Neural progenitor cell (in vitro differentiated cells): ENCODE results near the gene ERC2. TPM values are rescaled to one million over a fixed set of nuclear protein-coding genes. Genes with fewer than 3 reads are reported as not detected.

ENCODE experiments used
- DNase-seq: peaks from one replicate; pipeline ENCODE4 v3.0.0-alpha.2; 2016; ENCODE audit warnings: low spot score
- H2AFZ ChIP-seq: fragments of 200-600 bp; sonication (generic); replicated peaks from 2 replicates; pipeline ENCODE4 v1.6.1; 2016; ENCODE audit warnings: antibody characterized with exemption
- H3F3A ChIP-seq: fragments of 200-600 bp; sonication (generic); 2 replicates; pipeline ENCODE4 v1.6.1; 2016; ENCODE audit warnings: antibody characterized with exemption, low read depth
- H3K27ac ChIP-seq: fragments of 200-600 bp; sonication (generic); 2 replicates; pipeline ENCODE4 v1.5.1; 2016; ENCODE audit warnings: mild to moderate bottlenecking
- H3K27me3 ChIP-seq: fragments of 200-600 bp; sonication (generic); 2 replicates; pipeline ENCODE4 v1.6.1; 2016; ENCODE audit warnings: mild to moderate bottlenecking, moderate library complexity
- H3K36me3 ChIP-seq: fragments of 200-600 bp; sonication (generic); 2 replicates; pipeline ENCODE4 v1.5.1; 2016
- H3K4me1 ChIP-seq: fragments of 200-600 bp; sonication (generic); 2 replicates; pipeline ENCODE4 v1.6.1; 2016; ENCODE audit warnings: mixed run types
- H3K4me2 ChIP-seq: fragments of 200-600 bp; sonication (generic); 2 replicates; pipeline ENCODE4 v1.6.1; 2016
- H3K4me3 ChIP-seq: fragments of 200-600 bp; sonication (generic); 2 replicates; pipeline ENCODE4 v1.5.1; 2016
- H3K79me2 ChIP-seq: fragments of 200-600 bp; sonication (generic); 2 replicates; pipeline ENCODE4 v1.6.1; 2016; ENCODE audit warnings: low read depth
- H3K9ac ChIP-seq: fragments of 200-600 bp; sonication (generic); 2 replicates; pipeline ENCODE4 v1.6.1; 2016
- H3K9me3 ChIP-seq: fragments of 200-600 bp; sonication (generic); 2 replicates; pipeline ENCODE4 v1.5.1; 2016; ENCODE audit warnings: low read depth
- H4K20me1 ChIP-seq: fragments of 200-600 bp; sonication (generic); 2 replicates; pipeline ENCODE4 v1.6.1; 2016; ENCODE audit warnings: low read depth
- H3K27ac Mint-ChIP-seq: 3 replicates; pipeline ENCODE4 v1.8.0; 2021; ENCODE audit warnings: mixed read lengths
- H3K27me3 Mint-ChIP-seq: 2 replicates; pipeline ENCODE4 v1.8.0; 2022; ENCODE audit warnings: low read depth, mild to moderate bottlenecking, inconsistent platforms, moderate library complexity, mixed read lengths; ENCODE audit not compliant: insufficient read depth
- H3K36me3 Mint-ChIP-seq: 3 replicates; pipeline ENCODE4 v1.8.0; 2021; ENCODE audit warnings: mixed read lengths
- H3K4me1 Mint-ChIP-seq: 3 replicates; pipeline ENCODE4 v1.8.0; 2021; ENCODE audit warnings: mixed read lengths
- H3K4me3 Mint-ChIP-seq: 3 replicates; pipeline ENCODE4 v1.8.0; 2021; ENCODE audit warnings: mild to moderate bottlenecking, moderate library complexity, mixed read lengths
- H3K9me3 Mint-ChIP-seq: 3 replicates; pipeline ENCODE4 v1.8.0; 2020; ENCODE audit warnings: mixed read lengths
- EZH2 ChIP-seq: fragments of 200-600 bp; sonication (generic); IDR thresholded peaks from 2 replicates; pipeline ENCODE4 v1.6.1; 2017; ENCODE audit warnings: antibody characterized with exemption, mild to moderate bottlenecking, moderate library complexity
- EZH2phosphoT487 ChIP-seq: fragments of 200-600 bp; sonication (generic); IDR thresholded peaks from 2 replicates; pipeline ENCODE4 v1.6.1; 2017; ENCODE audit warnings: antibody characterized with exemption
- total RNA-seq: library from RNA; depleted of rRNA; stranded (reverse); fragments of >200 nt; gene quantifications from 2 replicates; pipeline ENCODE4 v1.2.3, GENCODE V29; 2015; ENCODE audit warnings: low replicate concordance
- TF ChIP-seq, protein P1 (sequence below): fragments of 200-600 bp; sonication (generic); IDR thresholded peaks from 2 replicates; pipeline ENCODE4 v1.5.1; 2017; ENCODE audit warnings: antibody characterized with exemption, mild to moderate bottlenecking

ERC2 gene
- total RNA-seq, 1 donor from 2014 or later, result 24.8 TPM

DNA sequence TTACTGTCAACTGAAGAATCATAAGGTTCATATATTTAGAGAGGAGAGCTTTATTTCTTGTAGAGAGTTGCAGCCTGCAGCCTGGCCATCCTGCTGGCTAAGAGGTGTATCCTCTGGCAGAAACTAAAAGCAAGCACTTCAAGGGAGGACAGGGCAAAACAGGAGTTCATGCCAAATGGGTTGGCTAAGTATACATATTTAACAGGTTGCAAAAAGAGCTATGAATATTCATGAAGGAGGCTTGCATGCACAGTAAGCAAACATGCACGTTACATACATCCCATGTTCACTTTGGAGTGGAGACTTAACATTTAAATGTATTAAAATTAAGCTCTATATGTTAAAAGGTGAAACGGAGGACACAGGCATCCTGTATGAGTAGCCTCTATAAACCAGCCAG is 354.4 kb downstream of the ERC2 start:
- H3K4me2 ChIP-seq, result no peak overlapping the region
- H2AFZ ChIP-seq, result no peak overlapping the region
- no peaks in the 10 kb centered on the region for H3K9me3 ChIP-seq
- H3K36me3 Mint-ChIP-seq, result peaks cover 3% of the 10 kb centered on the region
- H3K27me3 Mint-ChIP-seq, result peaks cover 4% of the 10 kb centered on the region
- H3K27me3 ChIP-seq, result no peaks in the 10 kb centered on the region
- TF ChIP-seq EZH2phosphoT487 (no peak), EZH2 (no peak)
- TF ChIP-seq, protein P1, sequence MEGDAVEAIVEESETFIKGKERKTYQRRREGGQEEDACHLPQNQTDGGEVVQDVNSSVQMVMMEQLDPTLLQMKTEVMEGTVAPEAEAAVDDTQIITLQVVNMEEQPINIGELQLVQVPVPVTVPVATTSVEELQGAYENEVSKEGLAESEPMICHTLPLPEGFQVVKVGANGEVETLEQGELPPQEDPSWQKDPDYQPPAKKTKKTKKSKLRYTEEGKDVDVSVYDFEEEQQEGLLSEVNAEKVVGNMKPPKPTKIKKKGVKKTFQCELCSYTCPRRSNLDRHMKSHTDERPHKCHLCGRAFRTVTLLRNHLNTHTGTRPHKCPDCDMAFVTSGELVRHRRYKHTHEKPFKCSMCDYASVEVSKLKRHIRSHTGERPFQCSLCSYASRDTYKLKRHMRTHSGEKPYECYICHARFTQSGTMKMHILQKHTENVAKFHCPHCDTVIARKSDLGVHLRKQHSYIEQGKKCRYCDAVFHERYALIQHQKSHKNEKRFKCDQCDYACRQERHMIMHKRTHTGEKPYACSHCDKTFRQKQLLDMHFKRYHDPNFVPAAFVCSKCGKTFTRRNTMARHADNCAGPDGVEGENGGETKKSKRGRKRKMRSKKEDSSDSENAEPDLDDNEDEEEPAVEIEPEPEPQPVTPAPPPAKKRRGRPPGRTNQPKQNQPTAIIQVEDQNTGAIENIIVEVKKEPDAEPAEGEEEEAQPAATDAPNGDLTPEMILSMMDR, result no peak
- H3K79me2 ChIP-seq, result no peaks in the 10 kb centered on the region
- H4K20me1 ChIP-seq, result no peaks in the 10 kb centered on the region
- no peak overlapping the region for H3K27ac ChIP-seq
- H3K9ac ChIP-seq, result no peak overlapping the region
- peaks cover 9% of the 10 kb centered on the region for H3F3A ChIP-seq
- H3K4me3 ChIP-seq, result no peak overlapping the region
- H3K27ac Mint-ChIP-seq, result no peak overlapping the region
- peaks cover 19% of the 10 kb centered on the region for H3K4me1 Mint-ChIP-seq
- peaks cover 9% of the 10 kb centered on the region for H3K9me3 Mint-ChIP-seq
- peaks cover 15% of the 10 kb centered on the region for H3K4me1 ChIP-seq
- no peak overlapping the region for H3K4me3 Mint-ChIP-seq
- no peak for DNase-seq
- H3K36me3 ChIP-seq, result no peaks in the 10 kb centered on the region

DNA sequence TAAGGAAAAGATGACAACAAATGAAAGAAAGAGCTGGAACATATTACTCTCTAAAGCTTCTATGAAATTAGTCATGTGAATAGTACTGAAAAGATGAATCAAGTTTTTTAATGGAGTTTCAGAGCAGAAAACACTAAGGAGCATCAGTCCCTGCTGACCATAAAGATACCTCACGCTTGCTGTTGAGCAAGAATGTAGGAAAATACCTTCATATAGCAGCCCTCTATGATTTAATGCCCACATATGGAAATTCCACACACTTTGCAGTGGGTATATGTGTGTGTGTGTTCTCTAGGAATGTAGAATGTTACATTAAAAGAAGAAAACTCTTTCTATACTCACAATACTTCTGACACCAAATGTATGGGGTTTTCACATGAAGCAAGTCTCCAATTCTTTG is 355.0 kb downstream of the ERC2 start:
- no peak overlapping the region for H2AFZ ChIP-seq
- no peak for DNase-seq
- Mint-ChIP-seq H3K36me3 (peaks cover 3% of the 10 kb centered on the region), H3K27me3 (peaks cover 4% of the 10 kb centered on the region), H3K4me1 (peaks cover 19% of the 10 kb centered on the region), H3K9me3 (peaks cover 9% of the 10 kb centered on the region), H3K4me3 (no peak overlapping the region), H3K27ac (no peak overlapping the region)
- no peak overlapping the region for H3K4me3 ChIP-seq
- H3K9ac ChIP-seq, result no peak overlapping the region
- no peak overlapping the region for H3K4me2 ChIP-seq
- no peaks in the 10 kb centered on the region for H3K27me3 ChIP-seq
- no peaks in the 10 kb centered on the region for H3K79me2 ChIP-seq
- H3K9me3 ChIP-seq, result no peaks in the 10 kb centered on the region
- H3K36me3 ChIP-seq, result no peaks in the 10 kb centered on the region
- peaks cover 15% of the 10 kb centered on the region for H3K4me1 ChIP-seq
- no peak overlapping the region for H3K27ac ChIP-seq
- no peaks in the 10 kb centered on the region for H4K20me1 ChIP-seq
- H3F3A ChIP-seq, result peaks cover 9% of the 10 kb centered on the region
- TF ChIP-seq, protein P1, result no peak
- TF ChIP-seq EZH2, result no peak
- no peak for TF ChIP-seq EZH2phosphoT487

DNA sequence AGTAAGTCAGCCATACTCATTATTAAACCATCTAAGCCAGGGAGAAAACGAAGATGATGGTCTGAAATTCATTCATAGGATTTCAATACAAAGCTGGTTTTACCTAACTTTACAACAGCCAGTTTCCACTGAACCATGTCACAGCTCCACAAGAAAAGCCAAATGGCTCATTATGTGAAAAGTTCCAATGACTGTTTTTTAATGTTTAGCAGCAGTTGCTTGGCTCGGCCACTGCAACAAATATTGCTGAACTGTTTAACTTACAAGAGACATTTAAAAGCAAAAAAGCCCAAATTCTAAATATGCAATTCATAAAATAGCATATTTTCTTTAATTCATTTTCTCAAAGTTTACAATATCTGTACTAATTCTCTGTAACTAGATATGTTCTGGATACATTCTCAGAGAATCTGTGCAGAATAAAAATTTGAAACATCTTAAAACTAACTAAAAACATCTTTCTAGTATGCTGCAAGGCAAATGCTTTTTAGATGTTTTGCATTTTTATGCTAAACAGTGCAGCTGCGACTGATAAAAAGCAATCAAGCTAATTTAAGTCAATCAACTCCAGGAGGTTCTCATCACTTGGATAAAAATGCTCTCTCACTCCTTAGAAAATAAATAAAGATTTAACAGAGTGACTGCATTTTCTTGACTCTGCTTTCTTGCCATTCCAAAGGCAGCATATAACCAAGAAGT is 356.5 kb downstream of the ERC2 start:
- DNase-seq, result no peak
- Mint-ChIP-seq H3K36me3 (peaks cover 3% of the 10 kb centered on the region), H3K9me3 (peaks cover 9% of the 10 kb centered on the region), H3K27ac (peak overlapping the region; percentile 93), H3K27me3 (peaks cover 4% of the 10 kb centered on the region), H3K4me1 (peaks cover 19% of the 10 kb centered on the region), H3K4me3 (no peak overlapping the region)
- Histone ChIP-seq H3K27ac (no peak overlapping the region), H4K20me1 (no peaks in the 10 kb centered on the region), H3K4me1 (peaks cover 15% of the 10 kb centered on the region), H3K27me3 (no peaks in the 10 kb centered on the region), H3K36me3 (no peaks in the 10 kb centered on the region), H3K4me3 (no peak overlapping the region), H3K79me2 (no peaks in the 10 kb centered on the region), H3K9me3 (no peaks in the 10 kb centered on the region), H3K4me2 (no peak overlapping the region), H2AFZ (no peak overlapping the region), H3F3A (peaks cover 9% of the 10 kb centered on the region), H3K9ac (no peak overlapping the region)
- TF ChIP-seq EZH2phosphoT487 (no peak), EZH2 (no peak)
- TF ChIP-seq, protein P1, result no peak
